Measurements from ENCODE around the gene SPAG16. TPM values are rescaled to one million over a fixed set of nuclear protein-coding genes. Genes with fewer than 3 reads are reported as not detected.

SPAG16 gene
- total RNA-seq, 1 experiment from 2014 or later: 0.30 TPM

DNA sequence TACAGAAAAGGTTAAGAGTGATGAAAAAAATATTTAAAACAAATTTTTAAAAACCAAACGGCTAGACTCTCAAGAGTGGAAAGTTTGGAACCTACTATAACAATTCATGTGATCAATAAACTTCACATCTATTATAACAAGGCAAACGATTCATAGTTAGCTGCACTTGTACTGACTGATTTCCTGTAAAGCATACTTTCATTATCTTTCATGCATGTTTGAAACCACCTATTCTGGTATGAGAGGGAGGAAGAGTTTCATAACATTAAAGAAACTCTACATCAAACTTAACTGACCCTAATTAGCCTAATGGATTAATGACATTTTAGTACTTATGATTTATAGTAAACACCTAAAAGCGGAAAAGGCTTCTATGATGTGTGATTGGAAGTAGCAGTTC lies 1082.9 kb downstream of the SPAG16 start:
- Histone ChIP-seq H3K36me3 (ENCODE audit: control insufficient read depth in 1 of 2, insufficient read depth in 2 of 2, low read length in 2 of 2) (no peaks in the 10 kb centered on the region), H3K9me3 (ENCODE audit: control insufficient read depth in 1 of 2, insufficient read depth in 1 of 2, low read depth in 1 of 2, low read length in 2 of 2) (no peaks in the 10 kb centered on the region), H3K27me3 (ENCODE audit: insufficient read depth, low read length) (no peaks in the 10 kb centered on the region), H3K9me2 (ENCODE audit: insufficient read depth) (no peaks in the 10 kb centered on the region), H4K20me1 (ENCODE audit: insufficient read depth) (no peaks in the 10 kb centered on the region), H3K27ac (ENCODE audit: low read depth, low read length) (no peak overlapping the region), H3K9ac (ENCODE audit: low read length) (no peak overlapping the region), H2AFZ (ENCODE audit: low read depth, low read length, poor library complexity, severe bottlenecking) (no peak overlapping the region), H3K4me3 (replicated peaks in 1 of 2; ENCODE audit: low read depth in 1 of 2, low read length in 2 of 2) (no peak overlapping the region), H3K4me2 (ENCODE audit: low read length) (no peak overlapping the region), H3K79me2 (ENCODE audit: insufficient read depth, low read length) (no peaks in the 10 kb centered on the region), H3K4me1 (ENCODE audit: control insufficient read depth in 1 of 2, insufficient read depth in 2 of 2, low read length in 2 of 2) (no peaks in the 10 kb centered on the region)
- ATAC-seq (no peak), DNase-seq (ENCODE audit: low read depth, low spot score) (no peak)
- intact Hi-C loops (cut with micrococcal nuclease): no loop called here
- RAD21 ChIA-PET (ENCODE audit: low non-redundant PET in 1 of 2, low total read pairs in 2 of 2, uncharacterized antibody in 2 of 2, unreplicated experiment in 2 of 2): no interaction called here
- POLR2A ChIA-PET: no interaction called here
- no peak for TF ChIP-seq CBX3 (IDR thresholded peaks at IDR 0.05; ENCODE audit: low read depth)
- no peak for TF ChIP-seq ZFX (IDR thresholded peaks at IDR 0.05)
- no peak for TF ChIP-seq ELF1 (IDR thresholded peaks at IDR 0.05; ENCODE audit: borderline replicate concordance, low read depth)
- CTCF ChIA-PET: no interaction called here
- BruUV-seq (replicated peaks): no TSS peak

DNA sequence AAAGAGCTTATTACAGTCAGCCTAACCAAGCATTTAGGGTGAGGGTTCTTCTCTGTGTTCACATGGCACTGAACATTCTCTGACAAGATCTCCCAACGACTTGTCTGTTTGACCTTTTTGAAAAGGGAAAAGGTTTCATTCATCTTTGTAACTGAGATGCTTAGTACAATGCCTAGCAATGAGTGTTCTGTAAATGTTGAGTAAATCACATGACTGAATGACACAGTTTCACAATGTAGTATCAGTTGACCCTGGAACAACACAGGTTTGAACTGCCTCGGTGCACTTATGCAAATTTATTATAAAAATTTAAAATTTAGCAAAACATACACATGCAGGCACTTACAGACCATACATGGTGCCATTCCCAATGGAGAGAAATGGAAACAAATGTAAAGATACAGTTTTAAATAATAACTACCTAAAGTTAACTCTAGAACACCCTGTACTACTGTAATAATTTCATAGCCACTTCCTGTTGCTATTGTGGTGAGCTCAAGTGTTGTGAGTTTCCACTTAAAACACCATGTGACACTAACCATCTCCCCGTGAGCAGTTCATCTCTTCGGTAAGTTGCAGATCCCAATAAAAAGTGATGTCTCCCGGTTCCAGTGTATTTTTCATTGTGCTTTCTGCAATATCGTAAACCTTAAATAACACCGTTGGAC lies 1092.5 kb downstream of the SPAG16 start:
- RAD21 ChIA-PET (ENCODE audit: low non-redundant PET in 1 of 2, low total read pairs in 2 of 2, uncharacterized antibody in 2 of 2, unreplicated experiment in 2 of 2): no interaction called here
- no peaks in the 10 kb centered on the region for H3K27me3 ChIP-seq (ENCODE audit: insufficient read depth, low read length)
- no peaks in the 10 kb centered on the region for H3K9me2 ChIP-seq (ENCODE audit: insufficient read depth)
- CTCF ChIA-PET: no interaction called here
- no peaks in the 10 kb centered on the region; a peak in 1 of 4 replicates for H3K4me1 ChIP-seq (ENCODE audit: control insufficient read depth in 1 of 2, insufficient read depth in 2 of 2, low read length in 2 of 2)
- no peak overlapping the region for H3K4me2 ChIP-seq (ENCODE audit: low read length)
- DNase-seq (ENCODE audit: low read depth, low spot score): no peak
- no peak for ATAC-seq
- no peak overlapping the region for H2AFZ ChIP-seq (ENCODE audit: low read depth, low read length, poor library complexity, severe bottlenecking)
- no peak overlapping the region for H3K27ac ChIP-seq (ENCODE audit: low read depth, low read length)
- no peaks in the 10 kb centered on the region for H3K79me2 ChIP-seq (ENCODE audit: insufficient read depth, low read length)
- no peaks in the 10 kb centered on the region for H3K36me3 ChIP-seq (ENCODE audit: control insufficient read depth in 1 of 2, insufficient read depth in 2 of 2, low read length in 2 of 2)
- no peak overlapping the region for H3K4me3 ChIP-seq (replicated peaks in 1 of 2; ENCODE audit: low read depth in 1 of 2, low read length in 2 of 2)
- TF ChIP-seq ZFX (IDR thresholded peaks at IDR 0.05): no peak
- TF ChIP-seq CEBPB (IDR thresholded peaks at IDR 0.05; ENCODE audit: low read depth): no peak
- TF ChIP-seq CBX3 (IDR thresholded peaks at IDR 0.05; ENCODE audit: low read depth): no peak
- TF ChIP-seq SP1 (IDR thresholded peaks at IDR 0.05; ENCODE audit: low read depth): no peak
- TF ChIP-seq POLR2AphosphoS5 (IDR thresholded peaks at IDR 0.05; ENCODE audit: low read depth, low read length): no peak
- no peak for TF ChIP-seq TCF7L2 (IDR thresholded peaks at IDR 0.05; ENCODE audit: borderline replicate concordance, extremely low read depth, insufficient read depth, insufficient read length)
- TF ChIP-seq SRF (IDR thresholded peaks at IDR 0.05; ENCODE audit: low read depth): no peak
- TF ChIP-seq ZNF274 (IDR thresholded peaks at IDR 0.05; ENCODE audit: low read depth, low read length): no peak
- no peak for TF ChIP-seq YY1 (IDR thresholded peaks at IDR 0.05; ENCODE audit: extremely low read depth, insufficient replicate concordance, low read depth, low read length)
- TF ChIP-seq RAD21 (IDR thresholded peaks at IDR 0.05; ENCODE audit: low read depth): no peak
- TF ChIP-seq, protein P1, sequence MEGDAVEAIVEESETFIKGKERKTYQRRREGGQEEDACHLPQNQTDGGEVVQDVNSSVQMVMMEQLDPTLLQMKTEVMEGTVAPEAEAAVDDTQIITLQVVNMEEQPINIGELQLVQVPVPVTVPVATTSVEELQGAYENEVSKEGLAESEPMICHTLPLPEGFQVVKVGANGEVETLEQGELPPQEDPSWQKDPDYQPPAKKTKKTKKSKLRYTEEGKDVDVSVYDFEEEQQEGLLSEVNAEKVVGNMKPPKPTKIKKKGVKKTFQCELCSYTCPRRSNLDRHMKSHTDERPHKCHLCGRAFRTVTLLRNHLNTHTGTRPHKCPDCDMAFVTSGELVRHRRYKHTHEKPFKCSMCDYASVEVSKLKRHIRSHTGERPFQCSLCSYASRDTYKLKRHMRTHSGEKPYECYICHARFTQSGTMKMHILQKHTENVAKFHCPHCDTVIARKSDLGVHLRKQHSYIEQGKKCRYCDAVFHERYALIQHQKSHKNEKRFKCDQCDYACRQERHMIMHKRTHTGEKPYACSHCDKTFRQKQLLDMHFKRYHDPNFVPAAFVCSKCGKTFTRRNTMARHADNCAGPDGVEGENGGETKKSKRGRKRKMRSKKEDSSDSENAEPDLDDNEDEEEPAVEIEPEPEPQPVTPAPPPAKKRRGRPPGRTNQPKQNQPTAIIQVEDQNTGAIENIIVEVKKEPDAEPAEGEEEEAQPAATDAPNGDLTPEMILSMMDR (IDR thresholded peaks at IDR 0.05 in 2 of 3, conservative IDR thresholded peaks at IDR 0.05 in 1 of 3; ENCODE audit: borderline replicate concordance in 1 of 3, insufficient read depth in 1 of 3, low read depth in 2 of 3, low read length in 2 of 3): no peak
- no peak for TF ChIP-seq EGR1 (IDR thresholded peaks at IDR 0.05; ENCODE audit: low read depth)
- TF ChIP-seq FOSL1 (IDR thresholded peaks at IDR 0.05; ENCODE audit: low read depth): no peak
- no peak for TF ChIP-seq JUND (IDR thresholded peaks at IDR 0.05)
- TF ChIP-seq ELF1 (IDR thresholded peaks at IDR 0.05; ENCODE audit: borderline replicate concordance, low read depth): no peak
- H3K9ac ChIP-seq (ENCODE audit: low read length): no peak overlapping the region
- H4K20me1 ChIP-seq (ENCODE audit: insufficient read depth): no peaks in the 10 kb centered on the region
- intact Hi-C loops (cut with micrococcal nuclease): no loop called here
- no peaks in the 10 kb centered on the region for H3K9me3 ChIP-seq (ENCODE audit: control insufficient read depth in 1 of 2, insufficient read depth in 1 of 2, low read depth in 1 of 2, low read length in 2 of 2)
- no TSS peak for BruUV-seq (replicated peaks)
- POLR2A ChIA-PET: no interaction called here
